IPS-18c (cell line): Measurements from ENCODE around the gene GARNL3.

ENCODE experiments used
- H3K4me3 ChIP-seq: 2 replicates; pipeline ENCODE4 v1.7.0; 2013; ENCODE audit warnings: low read depth, mild to moderate bottlenecking, low read length, moderate library complexity; ENCODE audit not compliant: insufficient read depth
- H3K9me3 ChIP-seq: one replicate; pipeline ENCODE4 v1.6.1; 2013; ENCODE audit warnings: mild to moderate bottlenecking, low read length, moderate library complexity; ENCODE audit not compliant: control insufficient read depth, insufficient read depth

GARNL3 gene

GRCh38 chr9:127398275-127398647 lies 133.7 kb downstream of the GARNL3 start:
- Histone ChIP-seq H3K9me3 (no peaks in the 10 kb centered on the region), H3K4me3 (peak overlapping the region; percentile 79)

- no peaks in the 10 kb centered on the region for H3K9me3 ChIP-seq
- H3K4me3 ChIP-seq = no peak overlapping the region
Observed at GRCh38 chr9:127398715-127399400, 134.3 kb downstream of the GARNL3 start.

- H3K9me3 ChIP-seq = no peaks in the 10 kb centered on the region
- no peak overlapping the region for H3K4me3 ChIP-seq
Observed at GRCh38 chr9:127399736-127400269, 135.2 kb downstream of the GARNL3 start.

GRCh38 chr9:127402401-127403090 lies 138.0 kb downstream of the GARNL3 start:
- H3K4me3 ChIP-seq = no peak overlapping the region
- H3K9me3 ChIP-seq = no peaks in the 10 kb centered on the region

- Histone ChIP-seq H3K4me3 (no peak overlapping the region), H3K9me3 (no peaks in the 10 kb centered on the region)
Observed at GRCh38 chr9:127403507-127404192, 139.1 kb downstream of the GARNL3 start.

GRCh38 chr9:127404631-127405030 lies 140.1 kb downstream of the GARNL3 start:
- no peak overlapping the region for H3K4me3 ChIP-seq
- H3K9me3 ChIP-seq = no peaks in the 10 kb centered on the region

- Histone ChIP-seq H3K4me3 (no peak overlapping the region), H3K9me3 (no peaks in the 10 kb centered on the region)
Observed at GRCh38 chr9:127405344-127406125, 141.0 kb downstream of the GARNL3 start.

GRCh38 chr9:127406799-127407491 lies 142.4 kb downstream of the GARNL3 start:
- Histone ChIP-seq H3K4me3 (no peak overlapping the region), H3K9me3 (no peaks in the 10 kb centered on the region)

GRCh38 chr9:127407492-127407843 lies 142.9 kb downstream of the GARNL3 start:
- Histone ChIP-seq H3K9me3 (no peaks in the 10 kb centered on the region), H3K4me3 (no peak overlapping the region)

GRCh38 chr9:127411122-127411521 lies 146.5 kb downstream of the GARNL3 start:
- H3K9me3 ChIP-seq = no peaks in the 10 kb centered on the region

GRCh38 chr9:127415141-127415540 lies 150.6 kb downstream of the GARNL3 start:
- Histone ChIP-seq H3K9me3 (no peaks in the 10 kb centered on the region), H3K4me3 (no peak overlapping the region)

More at GRCh38 chr9:127411122-127411521, 146.5 kb downstream of the GARNL3 start:
- H3K4me3 ChIP-seq = no peak overlapping the region

GRCh38 chr9:127415657-127416056 lies 151.1 kb downstream of the GARNL3 start:
- Histone ChIP-seq H3K4me3 (no peak overlapping the region), H3K9me3 (no peaks in the 10 kb centered on the region)

- Histone ChIP-seq H3K9me3 (no peaks in the 10 kb centered on the region), H3K4me3 (no peak overlapping the region)
Observed at GRCh38 chr9:127417131-127418036, 152.8 kb downstream of the GARNL3 start.

- H3K4me3 ChIP-seq = no peak overlapping the region
- H3K9me3 ChIP-seq = no peaks in the 10 kb centered on the region
Observed at GRCh38 chr9:127418037-127418471, 153.5 kb downstream of the GARNL3 start.

GRCh38 chr9:127419348-127419747 lies 154.8 kb downstream of the GARNL3 start:
- Histone ChIP-seq H3K9me3 (no peaks in the 10 kb centered on the region), H3K4me3 (no peak overlapping the region)

- H3K4me3 ChIP-seq = no peak overlapping the region
- no peaks in the 10 kb centered on the region for H3K9me3 ChIP-seq
Observed at GRCh38 chr9:127421057-127421456, 156.5 kb downstream of the GARNL3 start.
